Vagina (tissue), 2 donors: ENCODE results near the gene IRAG1. TPM values are rescaled to one million over a fixed set of nuclear protein-coding genes. Genes with fewer than 3 reads are reported as not detected.

ENCODE experiments used
- DNase-seq, 2 donors: peaks; one replicate each; pipeline ENCODE4 v3.0.0-alpha.2; 2017; ENCODE audit errors: extremely low spot score in 2 of 2
- H3K27ac ChIP-seq: fragments of 200-600 bp; sonication (generic); one replicate; pipeline ENCODE4 v1.5.1; 2019
- H3K27me3 ChIP-seq: fragments of 200-600 bp; sonication (generic); one replicate; pipeline ENCODE4 v1.5.1; 2019
- H3K36me3 ChIP-seq, 2 donors: fragments of 200-600 bp; sonication (generic); one replicate each; pipeline ENCODE4 v1.5.1; 2017 to 2019
- H3K4me1 ChIP-seq: fragments of 200-600 bp; sonication (generic); one replicate; pipeline ENCODE4 v1.5.1; 2019
- H3K4me3 ChIP-seq, 2 donors: fragments of 200-600 bp; sonication (generic); 1 replicate in 1 of 2; 2 replicates in 1 of 2; pipeline ENCODE4 v1.5.1; 2016 to 2019
- H3K9me3 ChIP-seq: fragments of 200-600 bp; sonication (generic); one replicate; pipeline ENCODE4 v1.5.1; 2019
- CTCF ChIP-seq, 3 experiments: fragments of 450-650 bp in 2 of 3; fragments of 200-600 bp in 1 of 3; sonication (generic) in 1 of 3; IDR thresholded peaks; one replicate each; pipeline ENCODE4 v1.5.1; 2017 to 2019; ENCODE audit warnings: antibody characterized with exemption in 3 of 3, mild to moderate bottlenecking in 2 of 3, moderate library complexity in 2 of 3
- POLR2A ChIP-seq, 2 donors: fragments of 450-650 bp; IDR thresholded peaks; one replicate each; pipeline ENCODE4 v1.6.1; 2017; ENCODE audit warnings: antibody characterized with exemption in 2 of 2, mild to moderate bottlenecking in 2 of 2, moderate library complexity in 2 of 2
- POLR2AphosphoS5 ChIP-seq, 2 donors: sonication (generic); formaldehyde crosslinking; IDR thresholded peaks; one replicate each; pipeline ENCODE4 v1.9.0; 2017; ENCODE audit warnings: antibody characterized with exemption in 2 of 2, mild to moderate bottlenecking in 2 of 2, low read depth in 1 of 2; ENCODE audit not compliant: insufficient read depth in 1 of 2
- intact Hi-C: fragments of 100-400 bp; cut with DNase I; formaldehyde crosslinking; loops from one replicate; pipeline ENCODE4 v1.15.1; 2023
- total RNA-seq: library from RNA; depleted of rRNA; stranded (reverse); fragments of >200 nt; gene quantifications from one replicate; pipeline ENCODE4 v1.2.3, GENCODE V29; 2016

The IRAG1 gene
- total RNA-seq, 1 donor from 2014 or later = 18.2 TPM

- TF ChIP-seq POLR2A (IDR thresholded peaks at IDR 0.05) = no peak
- no peak for TF ChIP-seq CTCF (IDR thresholded peaks at IDR 0.05)
- no peak for TF ChIP-seq POLR2AphosphoS5 (IDR thresholded peaks at IDR 0.05; ENCODE audit: insufficient read depth in 1 of 2, low read depth in 1 of 2)
- Histone ChIP-seq H3K9me3 (no peaks in the 10 kb centered on the region), H3K36me3 (no peaks in the 10 kb centered on the region), H3K4me3 (no peak overlapping the region), H3K27ac (no peak overlapping the region), H3K4me1 (peaks cover 31% of the 10 kb centered on the region), H3K27me3 (no peaks in the 10 kb centered on the region)
- no peak for DNase-seq
- intact Hi-C loops = loop anchor here (10.0 kb wide), 2 partner anchors 105 to 165 kb away; partner anchors contain the start of gene LYVE1
These were observed 36.6 kb upstream of the IRAG1 start for GRCh38 chr11:10730151-10730550.

GRCh38 chr11:10728789-10729472 is 35.4 kb upstream of the IRAG1 start:
- Histone ChIP-seq H3K4me1 (peaks cover 31% of the 10 kb centered on the region), H3K27me3 (no peaks in the 10 kb centered on the region), H3K36me3 (no peaks in the 10 kb centered on the region), H3K9me3 (no peaks in the 10 kb centered on the region), H3K27ac (peak overlapping the region; percentile 62), H3K4me3 (peak overlapping the region in 1 of 2 donors; percentile 23)
- intact Hi-C loops = no loop called here
- TF ChIP-seq POLR2AphosphoS5 (IDR thresholded peaks at IDR 0.05; ENCODE audit: insufficient read depth in 1 of 2, low read depth in 1 of 2) (peak in 1 of 2 donors; percentile 46), CTCF (IDR thresholded peaks at IDR 0.05) (no peak)
- no peak for DNase-seq

- Histone ChIP-seq H3K4me1 (peaks cover 31% of the 10 kb centered on the region), H3K9me3 (no peaks in the 10 kb centered on the region), H3K27ac (peak overlapping the region; percentile 62), H3K36me3 (no peaks in the 10 kb centered on the region), H3K4me3 (no peak overlapping the region), H3K27me3 (no peaks in the 10 kb centered on the region)
- DNase-seq = no peak
- TF ChIP-seq CTCF (IDR thresholded peaks at IDR 0.05) (no peak), POLR2AphosphoS5 (IDR thresholded peaks at IDR 0.05; ENCODE audit: insufficient read depth in 1 of 2, low read depth in 1 of 2) (no peak), POLR2A (IDR thresholded peaks at IDR 0.05) (no peak)
- intact Hi-C loops = no loop called here
These were observed 34.6 kb upstream of the IRAG1 start for GRCh38 chr11:10728154-10728553.

- Histone ChIP-seq H3K4me1 (peaks cover 31% of the 10 kb centered on the region), H3K27ac (peak overlapping the region; percentile 60), H3K9me3 (no peaks in the 10 kb centered on the region), H3K4me3 (no peak overlapping the region), H3K27me3 (no peaks in the 10 kb centered on the region), H3K36me3 (no peaks in the 10 kb centered on the region)
- intact Hi-C loops = no loop called here
- TF ChIP-seq POLR2AphosphoS5 (IDR thresholded peaks at IDR 0.05; ENCODE audit: insufficient read depth in 1 of 2, low read depth in 1 of 2) (peak in 1 of 2 donors; percentile 55), CTCF (IDR thresholded peaks at IDR 0.05) (no peak), POLR2A (IDR thresholded peaks at IDR 0.05) (no peak)
- no peak for DNase-seq
These were observed 33.7 kb upstream of the IRAG1 start for GRCh38 chr11:10727146-10727851.

- TF ChIP-seq POLR2A (IDR thresholded peaks at IDR 0.05) (no peak), POLR2AphosphoS5 (IDR thresholded peaks at IDR 0.05; ENCODE audit: insufficient read depth in 1 of 2, low read depth in 1 of 2) (no peak), CTCF (IDR thresholded peaks at IDR 0.05) (no peak)
- intact Hi-C loops = no loop called here
- Histone ChIP-seq H3K4me1 (peaks cover 31% of the 10 kb centered on the region), H3K27ac (no peak overlapping the region), H3K9me3 (no peaks in the 10 kb centered on the region), H3K4me3 (no peak overlapping the region), H3K27me3 (no peaks in the 10 kb centered on the region), H3K36me3 (no peaks in the 10 kb centered on the region)
- DNase-seq = no peak
These were observed 32.3 kb upstream of the IRAG1 start for GRCh38 chr11:10725907-10726253.
